ENCODE results near the gene GLS.

GLS gene

DNA sequence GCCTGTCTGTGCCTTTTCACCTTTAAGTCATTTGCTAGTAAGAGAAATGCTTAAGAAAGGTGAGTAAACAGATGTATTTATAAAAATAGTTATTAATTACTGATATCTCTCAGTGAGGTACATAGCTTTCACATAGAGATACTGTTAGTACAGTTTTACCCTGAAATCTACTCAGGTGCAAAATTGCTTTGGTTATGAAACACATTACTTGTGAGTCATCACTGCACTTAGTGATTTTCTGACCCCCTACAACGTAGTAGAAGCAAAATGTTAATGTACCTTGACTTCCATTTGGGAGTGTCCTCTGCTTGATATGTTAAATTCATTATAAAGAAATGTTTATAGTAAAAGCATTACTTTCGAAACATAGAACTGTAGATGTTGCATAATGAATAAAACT lies 6.5 kb downstream of the GLS start:
- Histone ChIP-seq H3K4me1 (ENCODE audit: low read length) (peaks cover 79% of the 10 kb centered on the region), H3K4me3 (ENCODE audit: low read length) (peak overlapping the region; percentile 62), H3K27ac (ENCODE audit: low read length) (peak overlapping the region; percentile 96), H3K36me3 (replicated peaks; ENCODE audit: low read depth, low read length) (peaks cover 48% of the 10 kb centered on the region), H3K9me3 (ENCODE audit: insufficient read depth, low read length) (no peaks in the 10 kb centered on the region), H3K27me3 (ENCODE audit: low read depth, low read length) (no peaks in the 10 kb centered on the region), H4K20me1 (ENCODE audit: insufficient read depth, low read length) (peaks cover 74% of the 10 kb centered on the region), H3K79me2 (ENCODE audit: low read length) (peaks cover 100% of the 10 kb centered on the region), H3K9ac (ENCODE audit: low read length) (peak overlapping the region; percentile 49), H3K4me2 (ENCODE audit: low read length) (peak overlapping the region; percentile 77), H2AFZ (ENCODE audit: low read depth, low read length) (no peak overlapping the region)
- TF ChIP-seq CTCF (IDR thresholded peaks at IDR 0.05; ENCODE audit: low read depth, low read length) (no peak), EZH2phosphoT487 (IDR thresholded peaks at IDR 0.05; ENCODE audit: low read depth) (no peak)

DNA sequence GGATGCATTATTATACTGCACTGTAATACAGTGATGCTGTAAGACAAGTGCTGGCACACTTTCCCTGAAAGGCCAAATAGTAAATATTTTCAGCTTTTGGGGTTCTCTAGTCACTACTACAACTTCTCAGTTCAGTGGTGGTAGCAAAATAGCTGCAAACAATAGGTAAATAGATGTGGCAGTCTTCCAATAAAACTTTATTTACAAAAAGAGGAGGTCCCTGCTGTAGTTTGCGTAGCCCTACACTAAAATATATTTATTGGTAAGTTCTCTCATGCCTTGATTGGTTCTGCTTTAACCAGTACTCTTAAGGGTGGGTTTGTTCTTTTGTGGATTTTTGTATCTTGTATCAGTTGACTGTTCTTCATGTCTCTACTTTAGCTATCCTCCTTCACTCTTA lies 7.8 kb downstream of the GLS start:
- H3K9ac ChIP-seq (ENCODE audit: low read length) = no peak overlapping the region
- H3K27me3 ChIP-seq (ENCODE audit: low read depth, low read length) = no peaks in the 10 kb centered on the region
- H3K79me2 ChIP-seq (ENCODE audit: low read length) = peaks cover 100% of the 10 kb centered on the region
- no peak overlapping the region for H2AFZ ChIP-seq (ENCODE audit: low read depth, low read length)
- peak overlapping the region; percentile 96 for H3K27ac ChIP-seq (ENCODE audit: low read length)
- H3K4me2 ChIP-seq (ENCODE audit: low read length) = peak overlapping the region; percentile 77
- H3K9me3 ChIP-seq (ENCODE audit: insufficient read depth, low read length) = no peaks in the 10 kb centered on the region
- peaks cover 44% of the 10 kb centered on the region for H3K36me3 ChIP-seq (replicated peaks; ENCODE audit: low read depth, low read length)
- H3K4me3 ChIP-seq (ENCODE audit: low read length) = peak overlapping the region; percentile 62
- no peak for TF ChIP-seq CTCF (IDR thresholded peaks at IDR 0.05; ENCODE audit: low read depth, low read length)
- TF ChIP-seq EZH2phosphoT487 (IDR thresholded peaks at IDR 0.05; ENCODE audit: low read depth) = no peak
- peaks cover 78% of the 10 kb centered on the region for H4K20me1 ChIP-seq (ENCODE audit: insufficient read depth, low read length)
- H3K4me1 ChIP-seq (ENCODE audit: low read length) = peaks cover 90% of the 10 kb centered on the region

- Histone ChIP-seq H3K27ac (ENCODE audit: low read length) (peak overlapping the region; percentile 36), H3K36me3 (replicated peaks; ENCODE audit: low read depth, low read length) (peaks cover 35% of the 10 kb centered on the region), H3K4me1 (ENCODE audit: low read length) (peaks cover 83% of the 10 kb centered on the region), H3K27me3 (ENCODE audit: low read depth, low read length) (no peaks in the 10 kb centered on the region), H4K20me1 (ENCODE audit: insufficient read depth, low read length) (peaks cover 78% of the 10 kb centered on the region), H3K4me2 (ENCODE audit: low read length) (peak overlapping the region; percentile 77), H3K4me3 (ENCODE audit: low read length) (peak overlapping the region; percentile 62; the same call in 1 of the 2 replicates), H3K9ac (ENCODE audit: low read length) (peak overlapping the region; percentile 15; the same call in 1 of the 2 replicates), H2AFZ (ENCODE audit: low read depth, low read length) (no peak overlapping the region), H3K79me2 (ENCODE audit: low read length) (peaks cover 100% of the 10 kb centered on the region), H3K9me3 (ENCODE audit: insufficient read depth, low read length) (no peaks in the 10 kb centered on the region)
- TF ChIP-seq CTCF (IDR thresholded peaks at IDR 0.05; ENCODE audit: low read depth, low read length) (no peak), EZH2phosphoT487 (IDR thresholded peaks at IDR 0.05; ENCODE audit: low read depth) (no peak)
Observed at GRCh38 chr2:190889175-190889943, 8.7 kb downstream of the GLS start.

DNA sequence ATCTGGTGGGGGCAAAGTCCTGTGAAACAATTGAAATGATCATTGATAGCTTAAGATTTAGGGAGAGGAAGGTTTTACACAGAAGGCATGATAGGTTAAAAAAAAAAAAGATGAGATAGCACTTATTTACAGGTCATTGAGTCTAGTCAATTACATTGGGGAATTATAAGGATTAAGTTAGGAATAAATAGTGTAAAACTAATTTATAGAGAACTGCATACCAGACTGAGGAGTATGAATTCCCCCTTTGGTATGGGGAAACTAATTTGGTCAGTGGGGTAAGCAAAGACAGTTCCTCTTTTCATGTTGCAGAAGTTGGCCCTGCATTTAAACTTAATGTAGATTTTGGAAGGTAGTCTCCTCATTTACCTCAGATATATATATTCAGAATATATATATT lies 10.8 kb downstream of the GLS start:
- H3K79me2 ChIP-seq (ENCODE audit: low read length) = peaks cover 100% of the 10 kb centered on the region
- peak overlapping the region; percentile 57 for H3K4me3 ChIP-seq (ENCODE audit: low read length)
- peaks cover 78% of the 10 kb centered on the region for H4K20me1 ChIP-seq (ENCODE audit: insufficient read depth, low read length)
- H3K4me1 ChIP-seq (ENCODE audit: low read length) = peaks cover 64% of the 10 kb centered on the region
- H3K9ac ChIP-seq (ENCODE audit: low read length) = peak overlapping the region; percentile 52
- H2AFZ ChIP-seq (ENCODE audit: low read depth, low read length) = no peak overlapping the region
- H3K36me3 ChIP-seq (replicated peaks; ENCODE audit: low read depth, low read length) = peaks cover 34% of the 10 kb centered on the region
- no peaks in the 10 kb centered on the region for H3K27me3 ChIP-seq (ENCODE audit: low read depth, low read length)
- H3K9me3 ChIP-seq (ENCODE audit: insufficient read depth, low read length) = no peaks in the 10 kb centered on the region
- H3K27ac ChIP-seq (ENCODE audit: low read length) = peak overlapping the region; percentile 79
- TF ChIP-seq CTCF (IDR thresholded peaks at IDR 0.05; ENCODE audit: low read depth, low read length) = no peak
- TF ChIP-seq EZH2phosphoT487 (IDR thresholded peaks at IDR 0.05; ENCODE audit: low read depth) = no peak
- H3K4me2 ChIP-seq (ENCODE audit: low read length) = peak overlapping the region; percentile 69
